Measurements from ENCODE around the gene ATG9A.
A peak's percentile ranks its signal among the peaks of the same experiment; 100 is the strongest.
"Not testable (repeated sequence)": the region's sequence is repeated elsewhere in the genome, so short reads cannot be mapped to it uniquely, and the experiment has no call there.

The ATG9A gene

GRCh38 chr2:219206328-219207133 is 22.9 kb downstream of the ATG9A start, which contains the start of gene ZFAND2B:
Gene ZFAND2B, plus strand, starts transcription at chr2:219206782. Its CDS starts 206 bp downstream, at chr2:219206988.
- DNase-seq (ENCODE audit: extremely low spot score) = peak; percentile 99
- ChIA-PET POLR2A (interaction anchor here (1.0 to 3.1 kb wide), 5 partner anchors 10 to 47 kb away, joined by 3 to 16 read pairs (median 4); partner anchors contain the start of genes ANKZF1, ATG9A, CNPPD1 and TUBA4A), CTCF (interaction anchor here (0.7 to 2.4 kb wide), 18 partner anchors 10 to 227 kb away, joined by 3 to 8 read pairs (median 4); partner anchors contain the start of gene NHEJ1)
- TF ChIP-seq CTCF (IDR thresholded peaks at IDR 0.05; ENCODE audit: control extremely low read depth, extremely low read depth, low read depth, missing control alignments) = no peak

GRCh38 chr2:219205981-219206327 is 23.5 kb downstream of the ATG9A start:
- no peak for TF ChIP-seq CTCF (IDR thresholded peaks at IDR 0.05; ENCODE audit: control extremely low read depth, extremely low read depth, low read depth, missing control alignments)
- no peak for DNase-seq (ENCODE audit: extremely low spot score)
- POLR2A ChIA-PET = interaction anchor here (1.0 to 3.1 kb wide), 4 partner anchors 23 to 48 kb away, joined by 3 to 16 read pairs (median 8); partner anchors contain the start of genes ANKZF1, ATG9A, CNPPD1 and TUBA4A
- CTCF ChIA-PET = interaction anchor here (0.7 to 2.4 kb wide), 18 partner anchors 9 to 226 kb away, joined by 3 to 8 read pairs (median 4); partner anchors contain the start of gene NHEJ1

GRCh38 chr2:219205165-219205538 is 24.3 kb downstream of the ATG9A start:
- DNase-seq (ENCODE audit: extremely low spot score) = no peak
- ChIA-PET POLR2A (no interaction called here), CTCF (interaction anchor here (1.4 to 2.4 kb wide), 2 partner anchors 23 to 90 kb away, joined by 6 to 8 read pairs; no protein-coding TSS in a partner anchor)
- no peak for TF ChIP-seq CTCF (IDR thresholded peaks at IDR 0.05; ENCODE audit: control extremely low read depth, extremely low read depth, low read depth, missing control alignments)

GRCh38 chr2:219204425-219205164 is 24.8 kb downstream of the ATG9A start:
- TF ChIP-seq CTCF (IDR thresholded peaks at IDR 0.05; ENCODE audit: control extremely low read depth, extremely low read depth, low read depth, missing control alignments) = no peak
- DNase-seq (ENCODE audit: extremely low spot score) = no peak
- POLR2A ChIA-PET = no interaction called here
- CTCF ChIA-PET = interaction anchor here (1.2 to 2.2 kb wide), 5 partner anchors 15 to 90 kb away, joined by 3 to 8 read pairs (median 3); partner anchors contain the start of genes ANKZF1 and ATG9A

- POLR2A ChIA-PET; DNase-seq (ENCODE audit: extremely low spot score): not testable (repeated sequence)
- CTCF ChIA-PET = interaction anchor here (0.7 to 1.9 kb wide), 2 partner anchors 10 to 93 kb away, joined by 3 to 7 read pairs; no protein-coding TSS in a partner anchor
Observed at GRCh38 chr2:219201331-219201730, 28.1 kb downstream of the ATG9A start.

- ChIA-PET CTCF (interaction anchor here (0.7 to 2.0 kb wide), 5 partner anchors 10 to 94 kb away, joined by 3 to 7 read pairs (median 3); no protein-coding TSS in a partner anchor), POLR2A (interaction anchor here (0.6 kb wide), 1 partner anchor 12 kb away, joined by 3 read pairs; no protein-coding TSS in a partner anchor)
Observed at GRCh38 chr2:219200502-219201326, 28.7 kb downstream of the ATG9A start.

More at GRCh38 chr2:219200502-219201326, 28.7 kb downstream of the ATG9A start:
- DNase-seq (ENCODE audit: extremely low spot score) = not testable (repeated sequence)
